HL-60 (cell line): ENCODE data around the gene MYO15A.

Experiments
- CTCF ChIP-seq: IDR thresholded peaks from one replicate; pipeline ENCODE4 v1.5.1; 2011; ENCODE audit warnings: low read length, control low read depth, inconsistent platforms; ENCODE audit not compliant: insufficient read depth
- GABPA ChIP-seq: IDR thresholded peaks from 2 replicates; pipeline ENCODE4 v1.6.1; 2012; ENCODE audit warnings: low read depth
- POLR2AphosphoS5 ChIP-seq: IDR thresholded peaks from 2 replicates; pipeline ENCODE4 v1.6.1; 2012; ENCODE audit warnings: low read depth
- SPI1 ChIP-seq: IDR thresholded peaks from 2 replicates; pipeline ENCODE4 v1.6.1; 2012; ENCODE audit warnings: low read depth, mild to moderate bottlenecking, borderline replicate concordance
- TF ChIP-seq, protein P1 (sequence below): IDR thresholded peaks from 2 replicates; pipeline ENCODE4 v1.6.1; 2012; ENCODE audit warnings: low read depth; ENCODE audit not compliant: insufficient replicate concordance

DNA sequence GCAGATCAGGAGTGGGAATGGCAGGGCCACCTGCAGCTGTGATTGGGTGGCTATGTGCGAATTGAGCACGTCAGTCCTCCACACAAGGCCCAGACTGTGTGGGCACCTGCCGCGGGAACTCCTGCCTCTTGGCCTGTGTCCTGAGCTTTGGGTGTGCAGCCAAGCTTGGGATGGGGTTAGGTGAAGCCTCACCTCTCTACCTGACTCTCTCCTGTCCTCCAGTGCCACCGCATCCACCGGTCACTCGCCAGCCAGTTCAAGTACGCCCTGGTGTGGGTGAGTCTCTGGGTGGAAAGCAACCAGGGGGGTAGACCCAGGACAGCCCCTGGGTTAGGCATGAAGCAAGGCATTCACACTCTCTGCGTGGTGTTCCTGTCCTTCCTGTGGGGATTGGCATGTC lies 2.3 kb upstream of the MYO15A start:
- TF ChIP-seq POLR2AphosphoS5: no peak
- TF ChIP-seq, protein P1, sequence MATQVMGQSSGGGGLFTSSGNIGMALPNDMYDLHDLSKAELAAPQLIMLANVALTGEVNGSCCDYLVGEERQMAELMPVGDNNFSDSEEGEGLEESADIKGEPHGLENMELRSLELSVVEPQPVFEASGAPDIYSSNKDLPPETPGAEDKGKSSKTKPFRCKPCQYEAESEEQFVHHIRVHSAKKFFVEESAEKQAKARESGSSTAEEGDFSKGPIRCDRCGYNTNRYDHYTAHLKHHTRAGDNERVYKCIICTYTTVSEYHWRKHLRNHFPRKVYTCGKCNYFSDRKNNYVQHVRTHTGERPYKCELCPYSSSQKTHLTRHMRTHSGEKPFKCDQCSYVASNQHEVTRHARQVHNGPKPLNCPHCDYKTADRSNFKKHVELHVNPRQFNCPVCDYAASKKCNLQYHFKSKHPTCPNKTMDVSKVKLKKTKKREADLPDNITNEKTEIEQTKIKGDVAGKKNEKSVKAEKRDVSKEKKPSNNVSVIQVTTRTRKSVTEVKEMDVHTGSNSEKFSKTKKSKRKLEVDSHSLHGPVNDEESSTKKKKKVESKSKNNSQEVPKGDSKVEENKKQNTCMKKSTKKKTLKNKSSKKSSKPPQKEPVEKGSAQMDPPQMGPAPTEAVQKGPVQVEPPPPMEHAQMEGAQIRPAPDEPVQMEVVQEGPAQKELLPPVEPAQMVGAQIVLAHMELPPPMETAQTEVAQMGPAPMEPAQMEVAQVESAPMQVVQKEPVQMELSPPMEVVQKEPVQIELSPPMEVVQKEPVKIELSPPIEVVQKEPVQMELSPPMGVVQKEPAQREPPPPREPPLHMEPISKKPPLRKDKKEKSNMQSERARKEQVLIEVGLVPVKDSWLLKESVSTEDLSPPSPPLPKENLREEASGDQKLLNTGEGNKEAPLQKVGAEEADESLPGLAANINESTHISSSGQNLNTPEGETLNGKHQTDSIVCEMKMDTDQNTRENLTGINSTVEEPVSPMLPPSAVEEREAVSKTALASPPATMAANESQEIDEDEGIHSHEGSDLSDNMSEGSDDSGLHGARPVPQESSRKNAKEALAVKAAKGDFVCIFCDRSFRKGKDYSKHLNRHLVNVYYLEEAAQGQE: no peak
- no peak for TF ChIP-seq CTCF
- TF ChIP-seq SPI1: no peak
- TF ChIP-seq GABPA: no peak
